K562 (cell line): ENCODE measurements around the gene VEGFB.

ENCODE experiments used
- ARNT ChIP-seq, 2 experiments: fragments of 450-650 bp; IDR thresholded peaks; 2 replicates each; pipeline ENCODE4 v1.6.1; 2016; ENCODE audit warnings: mild to moderate bottlenecking in 1 of 2
- CEBPB ChIP-seq: fragments of 450-650 bp; IDR thresholded peaks from 2 replicates; pipeline ENCODE4 v1.6.1; 2016; ENCODE audit warnings: missing genetic modification characterization, missing compliant biosample characterization
- CHD4 ChIP-seq: fragments of 200-600 bp; sonication (generic); IDR thresholded peaks from 3 replicates; pipeline ENCODE4 v1.6.1; 2012; ENCODE audit warnings: low read depth, mild to moderate bottlenecking, mixed read lengths, low read length, inconsistent platforms; ENCODE audit not compliant: insufficient read depth, insufficient replicate concordance, poor library complexity, severe bottlenecking
- CTCF ChIP-seq, 3 experiments: IDR thresholded peaks in 2 of 3; conservative IDR thresholded peaks in 1 of 3; 2 replicates each; pipeline ENCODE4 v1.5.1; 2011 to 2012; ENCODE audit warnings: low read length in 3 of 3, mild to moderate bottlenecking in 3 of 3, control low read depth in 2 of 3, improper control_type of control experiment in 1 of 3, inconsistent platforms in 1 of 3, low read depth in 1 of 3, mixed read lengths in 1 of 3, moderate library complexity in 1 of 3; ENCODE audit not compliant: insufficient read depth in 2 of 3
- ELF1 ChIP-seq: fragments of 200-800 bp; sonication (Bioruptor generic); IDR thresholded peaks from 2 replicates; pipeline ENCODE4 v1.6.1; 2016; ENCODE audit warnings: missing genetic modification characterization, missing compliant biosample characterization
- ETS2 ChIP-seq: IDR thresholded peaks from 2 replicates; pipeline ENCODE4 v1.6.1; 2016; ENCODE audit warnings: borderline replicate concordance, missing genetic modification characterization, mild to moderate bottlenecking, moderate library complexity, missing compliant biosample characterization; ENCODE audit not compliant: poor library complexity, severe bottlenecking
- EZH2 ChIP-seq: IDR thresholded peaks from 2 replicates; pipeline ENCODE4 v1.6.1; 2012; ENCODE audit warnings: low read depth, mild to moderate bottlenecking, inconsistent platforms, low read length, borderline replicate concordance
- JUNB ChIP-seq: fragments of 450-650 bp; formaldehyde crosslinking; conservative IDR thresholded peaks from 2 replicates; pipeline ENCODE4 v1.4.0; 2020; ENCODE audit warnings: mild to moderate bottlenecking
- MAX ChIP-seq: sonication (generic); formaldehyde crosslinking; IDR thresholded peaks from 2 replicates; pipeline ENCODE4 v1.9.0; 2022; ENCODE audit warnings: mild to moderate bottlenecking, missing genetic modification reagents
- PHF8 ChIP-seq: fragments of 200-600 bp; sonication (generic); IDR thresholded peaks from 2 replicates; pipeline ENCODE4 v1.6.1; 2012; ENCODE audit warnings: mixed run types, mild to moderate bottlenecking, inconsistent platforms, low read length, moderate library complexity, borderline replicate concordance
- TEAD2 ChIP-seq: fragments of 450-650 bp; IDR thresholded peaks from 2 replicates; pipeline ENCODE4 v1.6.1; 2016; ENCODE audit warnings: missing genetic modification characterization, control low read depth, missing compliant biosample characterization
- ZBTB2 ChIP-seq: fragments of 450-650 bp; IDR thresholded peaks from 2 replicates; pipeline ENCODE4 v1.6.1; 2016; ENCODE audit warnings: antibody characterized with exemption
- ZFX ChIP-seq: sonication (generic); formaldehyde crosslinking; IDR thresholded peaks from 2 replicates; pipeline ENCODE4 v1.8.0; 2022; ENCODE audit warnings: mild to moderate bottlenecking, missing genetic modification reagents, moderate library complexity

- TF ChIP-seq TEAD2 (tag) (no peak), ZFX (CRISPR knock-in tag) (peak; percentile 70), ZBTB2 (no peak), CHD4 (no peak), MAX (CRISPR knock-in tag) (no peak), EZH2 (no peak), CTCF (IDR thresholded peaks at IDR 0.05 in 2 of 3, conservative IDR thresholded peaks at IDR 0.05 in 1 of 3; ENCODE audit: insufficient read depth in 2 of 3, low read depth in 1 of 3, low read length in 3 of 3) (no peak), CEBPB (tag) (no peak), ARNT (IDR thresholded peaks at IDR 0.05) (no peak), ELF1 (tag) (no peak), PHF8 (no peak), JUNB (CRISPR knock-in tag) (no peak), ETS2 (tag) (no peak)
Observed at GRCh38 chr11:64247729-64248531, 13.5 kb downstream of the VEGFB start.
